Measurements from ENCODE around the gene TRIM52.

DNA sequence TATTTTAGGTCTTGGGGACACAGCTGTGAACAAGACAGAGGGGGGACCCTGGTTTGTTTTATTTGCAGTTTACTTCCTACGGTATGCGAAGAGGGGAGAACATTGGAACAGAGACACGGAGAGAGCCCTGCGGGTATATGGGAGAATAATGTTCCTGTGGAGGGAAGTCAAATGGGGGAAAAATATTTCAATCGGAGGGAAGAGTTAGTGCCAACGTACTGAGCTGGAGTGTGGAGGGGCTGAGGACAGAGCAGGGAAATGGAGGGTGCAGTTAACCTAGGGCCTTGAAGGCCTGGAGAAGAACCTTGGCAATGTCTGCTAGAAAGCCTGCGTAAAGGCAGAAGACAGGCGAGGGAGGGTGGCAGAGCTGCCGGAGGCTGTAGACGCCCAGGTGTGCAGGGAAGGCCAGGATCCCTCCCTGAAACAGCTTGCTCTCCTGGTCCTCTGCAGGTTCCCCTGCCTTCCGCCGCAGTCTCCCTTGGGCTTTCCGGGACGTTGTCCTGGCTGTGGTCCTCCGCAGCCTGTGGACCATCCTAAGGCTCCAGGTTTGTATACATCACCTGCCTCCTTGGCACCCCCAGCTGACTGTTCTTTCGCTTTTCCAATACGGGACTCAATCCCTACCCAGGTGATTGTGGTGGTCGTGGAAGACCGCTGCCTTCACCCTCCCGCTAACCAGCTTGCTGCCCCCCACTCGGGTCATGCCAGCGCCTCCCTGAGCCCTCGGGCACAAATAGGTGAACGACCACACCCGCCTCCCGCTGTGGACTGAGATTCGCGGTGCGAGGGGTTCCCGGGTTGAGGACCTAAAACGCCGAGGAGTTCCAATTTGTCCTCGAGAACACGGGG lies 15.3 kb downstream of the TRIM52 start:
- TF ChIP-seq, protein P1, sequence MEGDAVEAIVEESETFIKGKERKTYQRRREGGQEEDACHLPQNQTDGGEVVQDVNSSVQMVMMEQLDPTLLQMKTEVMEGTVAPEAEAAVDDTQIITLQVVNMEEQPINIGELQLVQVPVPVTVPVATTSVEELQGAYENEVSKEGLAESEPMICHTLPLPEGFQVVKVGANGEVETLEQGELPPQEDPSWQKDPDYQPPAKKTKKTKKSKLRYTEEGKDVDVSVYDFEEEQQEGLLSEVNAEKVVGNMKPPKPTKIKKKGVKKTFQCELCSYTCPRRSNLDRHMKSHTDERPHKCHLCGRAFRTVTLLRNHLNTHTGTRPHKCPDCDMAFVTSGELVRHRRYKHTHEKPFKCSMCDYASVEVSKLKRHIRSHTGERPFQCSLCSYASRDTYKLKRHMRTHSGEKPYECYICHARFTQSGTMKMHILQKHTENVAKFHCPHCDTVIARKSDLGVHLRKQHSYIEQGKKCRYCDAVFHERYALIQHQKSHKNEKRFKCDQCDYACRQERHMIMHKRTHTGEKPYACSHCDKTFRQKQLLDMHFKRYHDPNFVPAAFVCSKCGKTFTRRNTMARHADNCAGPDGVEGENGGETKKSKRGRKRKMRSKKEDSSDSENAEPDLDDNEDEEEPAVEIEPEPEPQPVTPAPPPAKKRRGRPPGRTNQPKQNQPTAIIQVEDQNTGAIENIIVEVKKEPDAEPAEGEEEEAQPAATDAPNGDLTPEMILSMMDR (IDR thresholded peaks at IDR 0.05; ENCODE audit: low read length), result no peak
- TF ChIP-seq EZH2 (IDR thresholded peaks at IDR 0.05; ENCODE audit: borderline replicate concordance, low read length), result no peak

Measured in OCI-LY1 (cell line).